Neuron (in vitro differentiated cells): Measurements from ENCODE around the gene SNTA1.
"Not testable (repeated sequence)": the region's sequence is repeated elsewhere in the genome, so short reads cannot be mapped to it uniquely, and the experiment has no call there.

Source experiments
- H2AFZ ChIP-seq: one replicate; pipeline ENCODE4 v1.6.1; 2013; ENCODE audit warnings: low read depth, mild to moderate bottlenecking, inconsistent platforms, low read length, moderate library complexity
- H3K27me3 ChIP-seq: one replicate; pipeline ENCODE4 v1.6.1; 2013; ENCODE audit warnings: low read length; ENCODE audit not compliant: insufficient read depth
- H3K36me3 ChIP-seq: one replicate; pipeline ENCODE4 v1.6.1; 2013; ENCODE audit warnings: low read length; ENCODE audit not compliant: insufficient read depth
- H3K4me1 ChIP-seq: one replicate; pipeline ENCODE4 v1.6.1; 2013; ENCODE audit warnings: low read length; ENCODE audit not compliant: insufficient read depth
- H3K4me3 ChIP-seq: 2 replicates; pipeline ENCODE4 v1.5.1; 2013; ENCODE audit warnings: mild to moderate bottlenecking, low read length, moderate library complexity
- H3K9me3 ChIP-seq: one replicate; pipeline ENCODE4 v1.6.1; 2013; ENCODE audit warnings: low read length

Gene SNTA1

DNA sequence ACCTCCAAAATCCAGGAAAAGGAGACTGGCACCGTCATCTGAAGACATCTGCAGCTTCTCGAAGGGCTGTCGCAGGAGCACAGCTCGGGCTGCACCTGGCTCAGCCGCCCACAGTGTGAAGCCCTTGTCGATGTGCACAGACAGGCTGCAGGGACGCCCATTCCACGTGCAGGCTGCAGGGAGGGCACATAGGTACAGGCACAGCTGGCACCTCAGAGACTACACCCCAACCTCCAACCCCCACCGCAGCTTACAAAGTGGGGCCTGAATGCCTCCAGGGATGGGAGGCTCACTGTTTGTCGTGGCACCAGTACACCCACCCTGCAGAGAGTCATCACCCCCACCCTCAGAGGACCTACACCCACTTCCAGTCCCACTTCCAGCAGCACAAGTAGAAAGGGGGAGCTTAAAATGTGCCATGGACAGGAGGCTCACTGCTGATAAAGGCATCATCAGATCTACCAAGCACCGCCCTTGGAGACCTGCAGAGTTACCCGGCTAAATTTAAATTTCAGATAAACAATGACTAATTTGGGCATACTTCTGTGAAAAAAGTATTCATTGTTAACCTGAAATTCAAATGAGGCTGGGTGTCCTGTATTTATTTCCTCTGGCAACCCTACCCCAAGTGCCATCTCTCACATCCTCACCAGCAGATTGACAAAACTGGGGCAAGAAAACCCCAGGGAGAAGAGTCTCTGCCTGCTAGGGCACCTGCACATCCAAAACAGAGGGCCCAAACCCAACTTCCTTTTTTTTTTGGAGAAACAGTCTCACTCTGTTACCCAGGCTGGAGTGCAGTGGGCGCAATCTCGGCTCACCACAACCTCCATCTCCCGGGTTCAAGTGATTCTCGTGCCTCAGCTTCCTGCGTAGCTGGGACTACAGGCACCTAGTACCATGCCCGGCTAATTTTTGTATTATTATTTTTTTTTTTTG lies 34.6 kb downstream of the SNTA1 start:
- H3K27me3 ChIP-seq = no peaks in the 10 kb centered on the region
- no peaks in the 10 kb centered on the region for H3K4me1 ChIP-seq
- H3K9me3 ChIP-seq = peaks cover 2% of the 10 kb centered on the region
- no peak overlapping the region for H3K4me3 ChIP-seq
- H3K36me3 ChIP-seq = peaks cover 24% of the 10 kb centered on the region
- no peak overlapping the region for H2AFZ ChIP-seq

DNA sequence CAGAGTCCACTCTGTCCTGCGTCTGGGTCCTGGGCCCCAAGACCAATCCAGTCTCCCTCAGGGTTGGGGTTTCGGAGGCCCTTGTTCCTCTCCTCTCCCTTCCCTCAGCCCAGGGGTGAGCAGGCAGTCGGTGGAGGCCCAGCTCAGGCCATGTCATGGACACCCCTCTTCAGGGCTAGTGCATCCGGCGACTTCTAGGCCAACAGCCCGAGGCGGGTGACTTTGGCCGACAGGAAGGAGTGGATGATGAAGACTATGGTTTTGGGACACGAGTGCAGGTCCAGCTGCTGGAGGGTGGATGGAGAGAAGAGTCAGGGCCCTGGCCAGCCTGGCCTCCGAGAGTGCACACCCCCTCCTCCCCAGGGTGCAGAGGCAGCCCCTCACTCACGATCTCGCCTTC lies 35.2 kb downstream of the SNTA1 start:
- no peak overlapping the region for H2AFZ ChIP-seq
- H3K9me3 ChIP-seq = peaks cover 2% of the 10 kb centered on the region
- no peaks in the 10 kb centered on the region for H3K27me3 ChIP-seq
- H3K4me3 ChIP-seq = no peak overlapping the region
- H3K4me1 ChIP-seq = no peaks in the 10 kb centered on the region
- H3K36me3 ChIP-seq = peaks cover 24% of the 10 kb centered on the region

DNA sequence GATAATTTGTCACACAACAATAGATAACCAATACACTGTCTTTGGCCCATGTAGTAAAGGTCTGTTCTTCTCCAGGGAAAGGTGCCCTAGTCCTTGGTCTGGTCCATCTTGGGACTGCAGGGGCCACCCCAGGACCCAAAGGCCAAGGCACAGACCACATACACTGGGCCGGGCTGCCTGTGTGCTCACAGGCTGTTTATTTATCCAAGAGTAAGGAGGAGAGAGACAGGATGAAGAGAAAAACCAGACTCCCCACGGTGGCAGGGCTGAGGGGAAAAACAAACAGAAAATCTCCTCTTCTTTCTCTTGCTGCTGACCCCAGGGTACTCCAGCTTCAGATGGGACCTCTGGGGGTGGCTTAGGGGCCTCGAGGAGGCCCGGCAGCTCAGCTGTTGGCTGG lies 35.8 kb downstream of the SNTA1 start:
- Histone ChIP-seq H3K27me3 (no peaks in the 10 kb centered on the region), H3K36me3 (peaks cover 24% of the 10 kb centered on the region), H3K4me3 (no peak overlapping the region), H2AFZ (no peak overlapping the region), H3K4me1 (no peaks in the 10 kb centered on the region), H3K9me3 (peaks cover 2% of the 10 kb centered on the region)

DNA sequence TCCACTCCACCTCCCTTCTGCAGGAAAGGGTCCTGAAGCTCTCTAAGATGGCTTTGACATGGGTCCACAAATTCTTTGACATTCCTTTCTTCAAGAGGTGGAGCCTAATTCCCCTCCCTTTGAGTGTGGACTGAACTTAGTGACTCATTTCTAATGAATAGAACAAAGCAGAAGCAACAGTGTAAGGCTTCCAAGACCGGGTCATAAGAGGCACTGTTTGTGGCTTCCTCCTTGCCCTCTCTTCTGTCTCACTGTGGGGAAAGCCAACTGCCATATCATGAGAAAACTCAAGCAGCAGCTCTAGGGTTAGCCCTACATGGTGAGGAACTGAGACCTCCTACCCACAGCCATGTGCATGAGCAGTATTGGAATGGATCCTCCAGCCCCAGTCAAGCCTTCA lies 36.3 kb downstream of the SNTA1 start:
- no peak overlapping the region for H3K4me3 ChIP-seq
- H3K36me3 ChIP-seq = peaks cover 24% of the 10 kb centered on the region
- H3K27me3 ChIP-seq = no peaks in the 10 kb centered on the region
- H2AFZ ChIP-seq = no peak overlapping the region
- peaks cover 2% of the 10 kb centered on the region for H3K4me1 ChIP-seq
- H3K9me3 ChIP-seq = peaks cover 2% of the 10 kb centered on the region

DNA sequence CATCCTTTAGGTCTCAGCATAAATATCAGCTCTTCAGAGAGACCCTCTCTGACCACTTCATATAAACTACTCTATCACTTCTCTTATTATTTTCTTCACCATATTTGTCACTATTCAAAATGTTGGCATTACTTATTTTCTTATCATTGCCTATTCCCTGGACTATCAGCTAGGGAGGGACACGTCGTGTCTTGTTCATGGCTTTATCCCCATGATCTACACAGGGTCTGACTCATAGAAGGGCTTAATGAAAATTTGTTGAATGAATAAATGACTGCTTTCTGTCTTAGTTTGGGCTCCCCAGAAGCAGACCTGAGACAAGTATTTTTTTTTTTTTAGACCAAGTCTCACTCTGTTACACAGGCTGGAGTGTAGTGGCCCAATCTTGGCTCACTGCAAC lies 39.3 kb downstream of the SNTA1 start:
- Histone ChIP-seq H3K27me3 (no peaks in the 10 kb centered on the region), H3K9me3 (peaks cover 2% of the 10 kb centered on the region), H3K4me3 (no peak overlapping the region), H3K4me1 (peaks cover 15% of the 10 kb centered on the region), H2AFZ (no peak overlapping the region), H3K36me3 (peaks cover 14% of the 10 kb centered on the region)

DNA sequence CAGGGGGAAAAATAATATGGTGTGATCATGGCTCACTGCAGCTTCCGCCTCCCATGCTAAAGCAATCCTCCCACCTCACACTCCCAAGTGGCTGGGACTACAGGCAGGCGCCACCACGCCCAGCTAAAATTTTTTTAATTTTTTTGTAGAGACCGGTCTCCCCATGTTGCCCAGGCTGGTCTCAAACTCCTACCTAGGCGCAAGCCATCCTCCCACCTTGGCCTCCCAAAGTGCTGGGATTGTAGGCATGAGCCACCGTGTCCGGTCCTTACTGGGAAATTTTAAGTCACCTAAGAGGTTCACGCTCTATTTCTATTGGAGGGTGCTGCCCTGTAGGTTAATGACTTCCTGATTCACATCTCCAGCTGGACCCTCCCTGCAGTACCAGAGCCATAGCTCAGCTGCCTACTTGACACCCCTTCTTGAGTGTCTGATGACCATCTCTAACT lies 41.6 kb downstream of the SNTA1 start:
- H2AFZ ChIP-seq = peak overlapping the region; percentile 51

DNA sequence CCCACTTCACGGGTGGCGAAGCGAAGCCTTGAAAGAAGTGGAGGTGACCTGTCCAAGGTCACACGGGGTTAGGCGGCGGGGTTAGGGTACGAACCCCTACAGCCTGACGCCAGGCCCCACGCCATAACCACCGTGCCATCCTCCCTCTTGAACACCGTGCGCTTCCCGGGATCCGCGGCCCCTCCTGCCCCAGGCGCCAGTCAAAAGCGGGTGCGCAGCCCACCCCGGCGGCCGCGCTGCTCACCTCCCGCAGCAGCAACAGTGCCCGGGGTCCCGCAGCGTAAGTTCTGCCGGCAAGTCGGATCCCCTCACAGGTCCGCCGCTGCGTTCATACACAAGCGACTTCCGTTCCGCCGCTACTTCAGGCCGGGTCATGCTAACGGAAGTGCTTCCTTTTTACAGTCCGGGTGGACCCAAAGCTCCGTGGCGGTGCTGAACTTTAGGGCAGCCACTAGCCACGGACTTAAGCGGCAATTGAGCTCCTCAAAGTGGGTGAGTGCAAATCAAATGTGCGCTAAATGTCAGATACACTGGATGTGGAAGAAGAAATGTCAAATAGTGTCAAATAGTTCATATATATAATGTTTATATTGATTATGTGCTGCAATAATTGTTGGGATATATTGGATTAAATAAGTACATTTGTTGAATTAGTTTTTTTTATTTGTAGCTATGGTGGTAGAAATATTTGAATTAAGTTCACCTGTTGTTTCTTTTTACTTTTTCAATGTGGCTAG lies 42.2 kb downstream of the SNTA1 start, which contains the start of gene CDK5RAP1:
Gene CDK5RAP1 (minus strand): TSS at position 336 of the 737 bp plus-strand sequence. CDS start 4,455 bp downstream, outside the sequence.
- Histone ChIP-seq H3K27me3 (no peaks in the 10 kb centered on the region), H3K9me3 (no peaks in the 10 kb centered on the region)

More for the DNA sequence above, 41.6 kb downstream of the SNTA1 start:
- Histone ChIP-seq H3K9me3 (no peaks in the 10 kb centered on the region), H3K4me1 (peaks cover 15% of the 10 kb centered on the region), H3K27me3 (no peaks in the 10 kb centered on the region), H3K36me3 (peaks cover 4% of the 10 kb centered on the region), H3K4me3 (peak overlapping the region; percentile 84)

DNA sequence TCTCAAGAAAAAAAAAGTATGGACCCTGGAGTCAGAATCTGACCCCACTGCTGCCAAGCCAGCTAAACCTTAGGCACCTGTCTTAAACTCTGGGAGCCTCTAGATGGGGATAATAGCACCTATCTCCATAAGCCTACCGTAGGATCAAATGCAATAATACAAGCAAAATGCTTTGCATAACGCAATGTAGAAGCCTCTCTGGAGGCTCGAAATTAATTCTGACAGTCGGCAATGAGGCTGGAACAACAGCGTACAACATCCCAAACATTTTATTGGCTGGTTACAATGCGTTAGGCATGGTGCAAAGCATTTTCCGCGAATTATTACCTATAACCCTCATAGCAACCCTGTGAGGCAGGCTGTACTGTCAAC lies 42.8 kb downstream of the SNTA1 start:
- Histone ChIP-seq H2AFZ (peak overlapping the region; percentile 51), H3K9me3 (no peaks in the 10 kb centered on the region), H3K4me3 (peak overlapping the region; percentile 84), H3K36me3 (peaks cover 9% of the 10 kb centered on the region), H3K4me1 (peaks cover 15% of the 10 kb centered on the region), H3K27me3 (no peaks in the 10 kb centered on the region)

More for the DNA sequence above, 42.2 kb downstream of the SNTA1 start, which contains the start of gene CDK5RAP1:
- Histone ChIP-seq H3K4me3 (peak within 1 kb of the TSS; percentile 84), H2AFZ (peak within 1 kb of the TSS; percentile 51), H3K4me1 (peaks cover 15% of the 10 kb centered on the region), H3K36me3 (peaks cover 8% of the 10 kb centered on the region)

DNA sequence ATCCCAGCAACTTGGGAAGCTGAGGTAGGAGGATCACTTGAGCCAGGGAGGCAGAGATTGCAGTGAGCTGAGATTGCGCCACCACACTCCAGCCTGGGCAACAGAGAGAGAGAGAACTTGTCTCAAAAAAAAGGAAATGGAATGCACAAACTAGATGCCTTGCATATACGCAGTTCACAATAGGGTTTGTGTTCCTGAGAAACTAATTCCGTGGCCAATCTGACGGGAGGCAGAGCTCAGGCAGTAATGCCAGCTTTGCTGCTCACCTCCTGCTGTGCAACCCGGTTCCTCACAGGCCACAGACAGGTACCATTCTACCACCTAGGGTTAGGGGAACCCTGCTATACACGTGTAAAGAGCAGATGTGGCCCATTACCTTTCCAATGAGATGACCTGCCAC lies 43.6 kb downstream of the SNTA1 start:
- H2AFZ ChIP-seq = no peak overlapping the region
- peak overlapping the region; percentile 84 for H3K4me3 ChIP-seq
- H3K4me1 ChIP-seq = peaks cover 15% of the 10 kb centered on the region
- H3K27me3 ChIP-seq = no peaks in the 10 kb centered on the region
- H3K9me3 ChIP-seq = no peaks in the 10 kb centered on the region
- peaks cover 9% of the 10 kb centered on the region for H3K36me3 ChIP-seq

DNA sequence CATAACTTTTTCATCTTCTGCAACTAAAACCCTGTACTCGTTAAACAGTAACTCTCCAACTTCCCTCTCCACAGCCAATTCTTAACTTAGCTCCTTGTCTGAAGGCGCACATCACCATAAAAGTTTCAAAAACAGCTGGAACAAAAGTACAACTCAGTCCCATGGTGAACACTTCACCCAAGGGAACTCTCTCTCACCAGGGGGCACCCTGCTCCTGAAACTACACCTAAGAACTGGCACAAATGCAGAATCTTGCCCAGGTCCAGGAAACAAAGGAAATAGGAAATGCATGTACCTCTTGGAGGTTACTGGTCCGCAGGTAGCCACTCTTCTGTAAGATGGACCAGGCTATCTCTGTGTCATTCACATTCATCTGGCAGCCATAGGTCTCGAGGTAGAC lies 48.8 kb downstream of the SNTA1 start:
- Histone ChIP-seq H3K9me3 (no peaks in the 10 kb centered on the region), H3K4me1 (no peaks in the 10 kb centered on the region), H3K27me3 (no peaks in the 10 kb centered on the region), H3K4me3 (no peak overlapping the region), H2AFZ (no peak overlapping the region), H3K36me3 (peaks cover 39% of the 10 kb centered on the region)

DNA sequence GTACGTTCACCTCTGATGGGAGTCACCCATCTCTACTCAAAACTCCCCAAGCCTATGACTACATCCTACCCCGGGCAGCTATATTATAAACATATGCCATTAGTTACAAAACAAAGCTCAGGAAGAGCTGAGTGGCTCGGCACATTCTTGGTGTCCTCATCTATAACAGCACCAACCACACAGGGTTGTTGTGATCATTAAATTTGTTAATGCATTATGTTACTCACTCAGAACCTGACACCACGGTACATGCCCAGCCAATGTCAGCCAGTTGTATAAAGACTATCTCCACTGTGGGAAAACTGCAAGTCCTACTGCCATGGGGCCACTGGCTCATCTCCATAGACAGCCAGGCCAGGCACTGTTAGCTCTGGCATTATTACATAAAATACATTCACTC lies 50.0 kb downstream of the SNTA1 start:
- H3K9me3 ChIP-seq = no peaks in the 10 kb centered on the region
- no peaks in the 10 kb centered on the region for H3K4me1 ChIP-seq
- H3K36me3 ChIP-seq = peaks cover 39% of the 10 kb centered on the region
- H2AFZ ChIP-seq = no peak overlapping the region
- no peaks in the 10 kb centered on the region for H3K27me3 ChIP-seq
- H3K4me3 ChIP-seq = no peak overlapping the region

DNA sequence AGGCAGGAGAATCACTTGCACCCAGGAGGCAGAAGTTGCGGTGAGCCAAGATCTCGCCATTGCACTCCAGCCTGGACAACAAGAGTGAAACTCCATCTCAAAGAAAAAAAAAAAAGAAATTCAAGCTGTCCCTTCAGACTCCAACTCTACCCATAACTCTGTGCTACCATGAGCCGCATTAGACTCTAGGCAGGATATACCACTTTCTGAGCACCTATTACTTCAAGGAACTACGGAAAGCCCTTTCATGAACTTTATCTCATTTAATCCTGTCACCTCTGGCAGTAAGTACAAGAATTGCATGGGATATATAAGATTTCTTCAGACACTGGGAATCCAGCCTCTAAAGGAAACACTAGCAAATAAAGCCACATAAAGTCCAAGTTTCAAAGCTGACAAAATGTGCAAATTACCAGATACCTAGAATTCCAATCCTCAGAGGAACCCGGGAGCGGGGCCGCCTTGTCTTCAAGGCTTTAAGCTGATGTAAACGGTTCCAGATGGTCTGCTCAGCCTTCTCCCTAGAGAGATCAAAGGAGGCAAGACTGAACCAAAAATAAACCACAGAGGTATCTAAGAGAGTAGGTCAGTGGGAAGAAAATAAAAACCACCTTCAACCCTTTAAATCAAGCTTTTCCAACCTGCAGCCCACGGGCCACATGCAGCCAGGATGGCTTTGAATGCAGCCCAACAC lies 51.7 kb downstream of the SNTA1 start:
- H2AFZ ChIP-seq = no peak overlapping the region
- no peaks in the 10 kb centered on the region for H3K27me3 ChIP-seq
- H3K4me3 ChIP-seq = no peak overlapping the region
- no peaks in the 10 kb centered on the region for H3K9me3 ChIP-seq
- H3K4me1 ChIP-seq = no peaks in the 10 kb centered on the region
- peaks cover 44% of the 10 kb centered on the region for H3K36me3 ChIP-seq

DNA sequence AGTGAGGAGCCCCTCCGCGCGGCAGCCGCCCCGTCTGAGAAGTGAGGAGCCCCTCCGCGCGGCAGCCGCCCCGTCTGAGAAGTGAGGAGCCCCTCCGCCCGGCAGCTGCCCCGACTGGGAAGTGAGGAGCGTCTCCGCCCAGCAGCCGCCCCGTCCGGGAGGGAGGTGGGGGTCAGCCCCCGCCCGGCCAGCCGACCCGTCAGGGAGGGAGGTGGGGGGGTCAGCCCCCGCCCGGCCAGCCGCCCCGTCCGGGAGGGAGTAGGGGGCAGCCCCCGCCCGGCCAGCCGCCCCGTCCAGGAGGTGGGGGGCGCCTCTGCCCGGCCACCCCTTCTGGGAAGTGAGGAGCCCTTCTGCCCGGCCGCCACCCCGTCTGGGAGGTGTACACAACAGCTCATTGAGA lies 54.2 kb downstream of the SNTA1 start:
- H3K9me3 ChIP-seq, H3K27me3 ChIP-seq, H3K4me3 ChIP-seq, H3K4me1 ChIP-seq, H2AFZ ChIP-seq: not testable (repeated sequence)
- peaks cover 61% of the 10 kb centered on the region for H3K36me3 ChIP-seq
